ENCODE measurements around the gene HIVEP1.

Gene HIVEP1

GRCh38 chr6:12170351-12171092, 158.4 kb downstream of the HIVEP1 start:
- H3K4me2 ChIP-seq (ENCODE audit: low read length): no peak overlapping the region
- no peak overlapping the region for H2AFZ ChIP-seq
- H3K4me1 ChIP-seq: no peaks in the 10 kb centered on the region
- no peaks in the 10 kb centered on the region for H3K79me2 ChIP-seq
- H3K27ac ChIP-seq: no peak overlapping the region
- no peak for TF ChIP-seq CTCF (IDR thresholded peaks at IDR 0.05)
- H3K4me3 ChIP-seq (ENCODE audit: low read depth, low read length): no peak overlapping the region
- H3K9ac ChIP-seq: no peak overlapping the region
- H3K36me3 ChIP-seq (ENCODE audit: control insufficient read depth, insufficient read depth, low read length): no peaks in the 10 kb centered on the region
- no peaks in the 10 kb centered on the region for H3K27me3 ChIP-seq (ENCODE audit: control insufficient read depth, insufficient read depth, low read length)
- H3K9me3 ChIP-seq (ENCODE audit: control insufficient read depth, low read length): no peaks in the 10 kb centered on the region

GRCh38 chr6:12171717-12172116, 159.6 kb downstream of the HIVEP1 start:
- Histone ChIP-seq H3K4me1 (no peaks in the 10 kb centered on the region), H3K4me2 (ENCODE audit: low read length) (no peak overlapping the region), H3K27me3 (ENCODE audit: control insufficient read depth, insufficient read depth, low read length) (no peaks in the 10 kb centered on the region), H3K9ac (no peak overlapping the region), H2AFZ (no peak overlapping the region), H3K36me3 (ENCODE audit: control insufficient read depth, insufficient read depth, low read length) (no peaks in the 10 kb centered on the region), H3K79me2 (no peaks in the 10 kb centered on the region), H3K27ac (no peak overlapping the region), H3K4me3 (ENCODE audit: low read depth, low read length) (no peak overlapping the region), H3K9me3 (ENCODE audit: control insufficient read depth, low read length) (no peaks in the 10 kb centered on the region)
- TF ChIP-seq CTCF (IDR thresholded peaks at IDR 0.05): no peak

- no peak overlapping the region for H3K4me2 ChIP-seq (ENCODE audit: low read length)
- H3K4me1 ChIP-seq: no peaks in the 10 kb centered on the region
- no peaks in the 10 kb centered on the region for H3K36me3 ChIP-seq (ENCODE audit: control insufficient read depth, insufficient read depth, low read length)
- H3K4me3 ChIP-seq (ENCODE audit: low read depth, low read length): no peak overlapping the region
- H3K9ac ChIP-seq: no peak overlapping the region
- no peaks in the 10 kb centered on the region for H3K79me2 ChIP-seq
- no peak for TF ChIP-seq CTCF (IDR thresholded peaks at IDR 0.05)
- H3K27me3 ChIP-seq (ENCODE audit: control insufficient read depth, insufficient read depth, low read length): no peaks in the 10 kb centered on the region
- no peak overlapping the region for H3K27ac ChIP-seq
- H3K9me3 ChIP-seq (ENCODE audit: control insufficient read depth, low read length): no peaks in the 10 kb centered on the region
- H2AFZ ChIP-seq: no peak overlapping the region
Measured at GRCh38 chr6:12172572-12172971, 160.5 kb downstream of the HIVEP1 start.

- Histone ChIP-seq H3K36me3 (ENCODE audit: control insufficient read depth, insufficient read depth, low read length) (no peaks in the 10 kb centered on the region), H2AFZ (no peak overlapping the region), H3K4me1 (no peaks in the 10 kb centered on the region), H3K27me3 (ENCODE audit: control insufficient read depth, insufficient read depth, low read length) (no peaks in the 10 kb centered on the region), H3K27ac (no peak overlapping the region), H3K79me2 (no peaks in the 10 kb centered on the region), H3K4me3 (ENCODE audit: low read depth, low read length) (no peak overlapping the region), H3K9me3 (ENCODE audit: control insufficient read depth, low read length) (no peaks in the 10 kb centered on the region), H3K4me2 (ENCODE audit: low read length) (no peak overlapping the region), H3K9ac (no peak overlapping the region)
- no peak for TF ChIP-seq CTCF (IDR thresholded peaks at IDR 0.05)
Measured at GRCh38 chr6:12173181-12173580, 161.1 kb downstream of the HIVEP1 start.

- no peak overlapping the region for H3K9ac ChIP-seq
- no peaks in the 10 kb centered on the region for H3K4me1 ChIP-seq
- H3K9me3 ChIP-seq (ENCODE audit: control insufficient read depth, low read length): no peaks in the 10 kb centered on the region
- H3K36me3 ChIP-seq (ENCODE audit: control insufficient read depth, insufficient read depth, low read length): no peaks in the 10 kb centered on the region
- no peaks in the 10 kb centered on the region for H3K79me2 ChIP-seq
- TF ChIP-seq CTCF (IDR thresholded peaks at IDR 0.05): no peak
- H3K4me2 ChIP-seq (ENCODE audit: low read length): no peak overlapping the region
- no peak overlapping the region for H2AFZ ChIP-seq
- no peak overlapping the region for H3K27ac ChIP-seq
- H3K27me3 ChIP-seq (ENCODE audit: control insufficient read depth, insufficient read depth, low read length): no peaks in the 10 kb centered on the region
- no peak overlapping the region for H3K4me3 ChIP-seq (ENCODE audit: low read depth, low read length)
Measured at GRCh38 chr6:12173661-12174060, 161.5 kb downstream of the HIVEP1 start.
